ENCODE data around the gene DNER.

Gene DNER

DNA sequence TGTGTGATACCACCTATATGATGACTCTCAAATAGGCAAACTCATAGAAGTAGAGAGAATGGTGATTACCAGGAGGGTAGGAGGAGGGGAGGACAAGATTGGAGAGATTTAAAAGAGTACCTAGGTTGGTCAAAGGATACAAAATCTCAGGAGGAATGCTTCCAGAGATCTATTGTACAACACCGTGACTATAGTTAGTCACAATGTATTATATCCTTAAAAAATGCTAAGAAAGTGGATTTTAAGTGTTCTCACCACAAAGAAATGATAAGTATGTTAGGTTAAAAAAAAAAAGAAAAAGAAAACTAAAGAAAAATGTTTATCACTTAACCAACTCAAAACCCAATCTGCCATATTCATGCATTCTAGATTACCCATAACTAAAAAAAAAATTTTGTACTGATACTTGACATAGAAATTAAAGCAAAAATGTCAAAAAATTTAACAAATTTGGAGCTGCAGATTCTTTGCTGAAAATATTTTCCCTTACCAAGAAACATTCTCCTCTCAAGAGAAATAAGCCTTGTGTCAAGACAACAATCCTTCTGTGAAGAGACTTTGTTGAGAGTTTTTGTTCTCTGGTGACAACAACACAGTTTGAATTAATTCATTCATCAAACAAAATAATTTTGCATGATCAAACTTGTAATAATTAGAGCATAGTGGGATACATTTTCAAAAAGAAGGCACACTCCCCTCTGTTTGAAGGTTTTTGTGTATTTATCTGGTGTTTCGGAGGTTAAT is 213.1 kb downstream of the DNER start:
- DNase-seq (ENCODE audit: low read depth, low spot score): peak; percentile 16

DNA sequence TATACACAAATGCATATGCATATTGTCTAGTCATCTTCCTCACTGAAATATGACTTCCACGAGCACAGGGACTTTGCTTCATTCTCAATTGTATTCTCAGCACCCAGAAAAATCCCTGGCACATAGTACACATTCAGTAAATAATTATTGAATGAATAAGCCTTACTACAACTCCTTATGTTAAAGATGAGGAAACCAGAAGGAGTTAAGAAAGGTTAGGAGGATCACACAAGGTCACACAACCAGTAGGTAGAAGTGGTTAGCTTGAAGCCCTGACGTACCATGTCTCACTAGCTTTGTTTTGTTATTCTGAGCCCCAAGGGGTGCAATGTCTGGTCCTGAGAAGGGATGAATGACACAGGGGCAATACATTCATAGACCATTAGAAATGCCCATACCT is 222.3 kb downstream of the DNER start:
- no peak for DNase-seq (ENCODE audit: low read depth, low spot score)

DNA sequence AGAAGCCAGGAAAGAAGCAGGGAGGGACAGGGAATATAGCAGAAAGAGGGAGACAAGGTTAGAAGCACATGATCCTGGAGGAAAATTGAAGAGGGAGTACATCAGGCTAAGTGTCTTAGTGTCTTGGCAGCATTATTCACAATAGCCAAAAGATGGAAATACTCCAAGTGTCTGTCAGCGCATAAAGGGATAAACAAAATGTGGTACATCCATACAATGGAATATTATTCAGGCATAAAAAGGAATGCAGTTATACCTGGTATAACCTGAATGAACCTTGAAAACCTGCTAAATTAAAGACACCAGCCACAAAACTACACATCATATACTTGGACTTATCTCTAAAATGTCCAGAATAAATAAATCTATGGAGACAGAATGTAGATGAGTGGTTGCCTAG is 224.2 kb downstream of the DNER start:
- DNase-seq (ENCODE audit: low read depth, low spot score): no peak

DNA sequence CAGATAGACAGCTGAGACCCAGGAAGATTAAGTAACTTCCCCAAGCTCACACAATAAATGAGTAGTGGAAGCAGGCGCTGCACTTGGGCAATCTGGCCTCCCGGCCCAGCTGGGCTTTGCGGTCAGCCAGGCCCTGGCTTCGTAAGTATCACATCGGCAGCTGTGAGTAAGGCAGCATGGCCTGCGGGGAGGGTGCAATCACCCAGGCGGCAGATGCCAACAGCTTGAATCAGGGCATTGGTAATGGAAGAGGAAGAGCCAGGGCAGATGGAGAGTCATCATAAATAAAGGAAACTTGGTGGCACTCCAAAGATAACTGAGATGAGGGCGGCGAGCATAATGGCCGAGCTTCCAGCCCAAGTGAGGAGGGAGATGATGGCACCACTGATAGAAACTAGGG is 225.3 kb downstream of the DNER start:
- peak; percentile 80 for DNase-seq (ENCODE audit: low read depth, low spot score)

DNA sequence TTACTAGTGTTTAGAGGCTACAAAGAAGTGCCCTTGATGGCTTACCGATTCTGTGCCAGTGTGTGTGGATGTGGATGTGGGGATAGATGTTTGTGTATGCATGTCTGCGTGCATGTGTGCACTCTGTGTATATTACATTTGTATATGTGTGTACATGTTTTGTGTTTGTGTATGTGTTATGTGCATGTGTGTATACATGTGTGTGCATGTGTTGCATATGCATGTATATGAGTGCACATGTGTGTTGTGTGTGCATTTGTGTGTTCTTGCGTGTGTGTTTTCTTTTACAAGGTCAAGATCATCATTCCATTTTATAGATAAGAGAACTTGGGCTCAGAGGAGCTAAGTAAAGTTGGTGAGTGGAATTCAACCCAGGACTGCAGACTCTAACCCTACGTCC is 226.1 kb downstream of the DNER start:
- DNase-seq (ENCODE audit: low read depth, low spot score): no peak

DNA sequence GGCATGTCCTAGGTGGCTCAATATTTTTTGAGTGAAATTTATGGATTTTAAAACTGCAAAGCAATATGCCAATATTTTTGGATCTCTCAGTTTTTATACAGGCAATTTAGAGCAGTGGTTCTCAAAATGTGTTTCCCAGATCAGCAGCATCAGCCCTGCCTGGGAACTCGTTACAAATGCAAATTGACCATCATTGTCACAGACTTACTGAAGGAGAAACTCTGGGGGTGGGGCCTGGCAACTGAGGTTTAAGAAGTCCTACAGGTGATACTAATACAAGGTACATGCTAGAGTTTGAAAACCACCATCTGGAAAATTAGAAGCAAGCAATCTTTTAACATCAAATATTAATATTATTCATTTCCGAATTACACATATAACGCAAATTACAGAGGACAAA is 227.7 kb downstream of the DNER start:
- DNase-seq (ENCODE audit: low read depth, low spot score): no peak

DNA sequence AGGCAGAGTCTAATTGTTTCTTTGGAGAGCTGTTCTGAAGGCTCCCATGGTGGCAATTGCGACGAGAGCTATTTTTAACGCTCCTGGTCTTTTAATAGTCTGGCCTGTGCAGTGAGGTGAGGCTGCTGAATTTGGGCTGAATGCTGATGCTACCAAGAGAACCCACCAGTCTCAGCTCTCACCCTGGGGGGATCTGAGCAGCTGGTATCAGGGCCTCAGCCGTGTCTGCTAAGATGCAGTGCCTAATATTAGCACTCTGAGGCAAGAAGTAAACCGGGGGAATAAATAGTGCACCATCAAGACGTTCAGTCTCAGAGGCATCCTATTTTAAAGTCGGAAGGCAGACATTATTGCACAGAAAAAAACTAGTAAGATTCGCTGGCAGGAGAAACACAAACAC is 228.5 kb downstream of the DNER start:
- no peak for DNase-seq (ENCODE audit: low read depth, low spot score)

DNA sequence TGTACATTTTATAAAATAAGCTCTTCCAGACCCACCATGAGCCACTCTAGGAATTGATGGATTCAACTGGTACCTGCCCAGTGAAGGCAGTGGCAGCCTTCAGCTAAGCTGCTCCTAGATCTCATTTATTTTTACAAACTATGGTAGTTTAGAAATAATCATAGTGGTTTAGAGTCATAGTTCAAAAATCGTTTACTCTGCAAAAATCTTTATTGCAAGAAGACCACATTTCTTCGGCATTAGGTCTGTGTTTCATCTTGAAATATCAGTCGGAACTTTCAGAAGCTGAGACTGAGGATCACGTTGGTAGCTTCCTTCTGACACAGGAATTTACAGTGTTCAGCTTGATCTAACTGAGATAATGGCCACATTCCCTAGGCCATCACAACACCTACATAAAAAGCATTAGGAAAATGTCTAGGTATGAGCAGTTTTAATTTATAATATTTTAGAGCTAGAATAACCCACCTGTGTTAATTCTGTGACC is 237.0 kb downstream of the DNER start:
- DNase-seq (ENCODE audit: low read depth, low spot score): no peak

DNA sequence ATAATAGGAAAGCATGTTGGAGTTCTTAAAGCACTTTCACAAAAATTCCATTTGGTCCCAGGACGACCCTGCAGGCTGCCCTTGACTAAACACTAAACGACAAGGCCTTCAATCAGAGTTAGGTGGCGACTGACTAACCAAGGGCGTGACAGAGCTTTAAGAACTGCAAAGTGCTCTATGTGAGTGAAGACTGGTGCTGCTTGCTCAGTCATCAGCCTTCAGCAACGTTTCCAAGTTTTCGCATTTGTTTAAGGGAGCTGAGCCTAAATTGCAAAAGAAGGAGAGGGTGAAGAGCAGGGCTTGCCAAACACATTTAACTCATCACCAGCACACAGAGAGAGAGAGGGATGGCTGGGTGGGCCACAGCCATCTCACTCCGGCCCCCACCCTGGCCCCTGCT is 238.6 kb downstream of the DNER start:
- DNase-seq (ENCODE audit: low read depth, low spot score): no peak

DNA sequence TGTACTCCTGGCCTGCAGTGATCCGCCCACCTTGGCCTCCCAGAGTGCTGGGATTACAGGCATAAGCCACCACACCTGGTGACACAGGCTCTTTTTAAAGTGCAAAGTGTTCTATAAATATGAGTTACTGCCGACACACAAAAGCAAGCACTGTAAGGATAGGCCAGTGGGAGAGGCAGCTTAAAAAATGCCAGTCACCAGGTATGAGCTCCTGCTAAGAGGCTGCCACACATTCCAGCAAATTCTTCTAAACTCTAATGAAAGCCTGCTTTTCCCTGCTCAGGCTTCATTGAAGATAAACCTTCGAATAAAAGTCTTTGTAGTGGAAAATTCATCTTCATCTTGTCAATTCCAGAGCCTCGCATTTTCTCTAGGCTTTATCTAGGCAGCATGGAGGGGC is 240.2 kb downstream of the DNER start:
- DNase-seq (ENCODE audit: low read depth, low spot score): no peak

DNA sequence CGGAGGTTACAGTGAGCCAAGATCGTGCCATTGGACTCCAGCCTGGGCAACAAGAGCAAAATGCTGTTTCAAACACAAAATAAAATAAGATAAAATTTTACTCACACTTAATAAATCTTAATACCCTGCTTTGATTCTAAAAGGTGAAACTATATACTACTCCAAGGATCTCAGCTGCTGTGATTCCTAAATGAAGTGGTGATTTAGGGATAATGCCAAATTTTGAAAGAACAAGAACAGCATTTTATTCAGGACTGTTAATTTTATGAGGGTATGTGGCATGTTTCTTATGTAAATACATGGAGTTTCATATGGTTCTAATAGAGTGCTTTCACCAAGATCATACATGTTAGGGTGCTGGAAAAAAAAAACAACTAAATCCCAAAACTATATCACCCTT is 243.6 kb downstream of the DNER start:
- DNase-seq (ENCODE audit: low read depth, low spot score): no peak

DNA sequence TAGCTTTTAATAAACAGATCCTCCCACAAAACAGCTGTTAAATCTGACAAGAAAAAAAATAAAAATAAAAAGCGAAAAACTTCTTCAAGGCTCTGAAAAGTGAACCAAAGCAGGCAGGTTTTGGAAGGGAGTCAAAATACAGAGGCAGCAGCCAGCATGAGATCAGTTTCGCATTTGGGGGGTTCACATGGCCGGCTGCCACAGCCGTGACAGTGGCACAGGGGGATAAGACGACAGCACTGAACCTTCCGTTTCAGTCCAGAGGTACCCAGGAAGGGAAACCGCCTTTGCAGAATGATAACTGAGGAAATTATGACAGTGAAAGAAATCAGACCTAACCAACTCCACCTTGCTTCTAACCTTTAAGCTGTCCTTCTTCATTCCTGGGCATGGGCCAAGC is 246.6 kb downstream of the DNER start:
- no peak for DNase-seq (ENCODE audit: low read depth, low spot score)

DNA sequence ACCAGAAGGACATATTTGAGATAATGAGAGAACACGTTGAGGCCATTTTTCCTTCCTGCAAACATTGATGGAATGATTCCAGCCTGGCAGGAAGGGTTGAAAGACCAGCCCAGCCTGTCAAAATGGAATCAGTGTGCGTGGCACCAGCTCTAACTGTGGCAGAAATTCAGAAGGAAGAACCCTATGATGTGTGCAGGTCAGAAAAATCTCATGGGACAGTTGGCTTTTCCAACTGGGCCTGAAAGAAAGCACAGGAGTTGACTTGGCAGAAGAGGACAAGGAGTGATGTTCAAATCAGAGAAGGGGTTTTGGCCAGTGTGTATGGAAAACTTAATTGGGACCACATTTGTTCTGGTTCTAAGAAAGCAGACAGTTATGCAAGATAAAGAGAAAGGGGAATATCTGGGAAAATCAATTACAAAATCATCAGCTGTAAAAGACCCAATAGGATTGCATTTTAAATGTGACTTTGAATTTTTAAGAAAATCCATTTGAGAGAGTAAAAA is 250.5 kb downstream of the DNER start:
- DNase-seq (ENCODE audit: low read depth, low spot score): no peak

DNA sequence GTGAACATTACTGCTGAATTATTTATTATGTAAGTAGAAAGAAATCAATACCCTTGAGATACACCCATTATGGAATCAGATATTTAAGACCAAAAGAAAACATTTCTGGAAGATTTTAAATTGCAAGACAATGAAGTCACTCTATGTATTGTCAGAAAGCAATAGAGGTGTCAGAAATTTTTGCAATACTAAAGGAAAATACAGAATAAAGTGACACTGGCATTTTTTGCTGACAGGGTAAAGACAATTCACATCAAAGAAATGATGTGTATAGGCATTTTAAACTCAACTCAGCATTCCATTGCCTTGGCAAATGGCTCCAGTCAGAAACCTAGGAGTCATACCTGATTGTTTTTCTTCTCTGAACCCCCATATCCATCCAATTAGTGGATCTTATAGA is 252.2 kb downstream of the DNER start:
- DNase-seq (ENCODE audit: low read depth, low spot score): no peak

DNA sequence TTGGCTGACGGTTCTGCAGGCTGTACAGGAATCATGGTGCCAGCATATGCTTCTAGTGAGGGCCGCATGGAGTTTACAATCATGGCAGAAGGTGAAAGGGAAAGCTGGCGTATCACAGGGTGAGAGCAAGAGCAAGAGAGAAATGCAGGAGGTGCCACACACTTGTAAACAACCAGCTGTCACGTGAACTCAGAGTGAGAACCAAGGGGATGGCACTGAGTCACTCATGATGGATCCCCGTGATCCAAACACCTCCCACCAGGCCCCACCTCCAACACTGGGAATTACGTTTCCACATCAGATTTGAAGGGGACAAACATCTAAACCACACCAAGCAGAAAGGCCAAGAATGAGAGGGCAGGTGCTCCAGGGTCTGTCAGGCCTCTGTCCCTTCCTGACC is 258.3 kb downstream of the DNER start:
- DNase-seq (ENCODE audit: low read depth, low spot score): no peak

DNA sequence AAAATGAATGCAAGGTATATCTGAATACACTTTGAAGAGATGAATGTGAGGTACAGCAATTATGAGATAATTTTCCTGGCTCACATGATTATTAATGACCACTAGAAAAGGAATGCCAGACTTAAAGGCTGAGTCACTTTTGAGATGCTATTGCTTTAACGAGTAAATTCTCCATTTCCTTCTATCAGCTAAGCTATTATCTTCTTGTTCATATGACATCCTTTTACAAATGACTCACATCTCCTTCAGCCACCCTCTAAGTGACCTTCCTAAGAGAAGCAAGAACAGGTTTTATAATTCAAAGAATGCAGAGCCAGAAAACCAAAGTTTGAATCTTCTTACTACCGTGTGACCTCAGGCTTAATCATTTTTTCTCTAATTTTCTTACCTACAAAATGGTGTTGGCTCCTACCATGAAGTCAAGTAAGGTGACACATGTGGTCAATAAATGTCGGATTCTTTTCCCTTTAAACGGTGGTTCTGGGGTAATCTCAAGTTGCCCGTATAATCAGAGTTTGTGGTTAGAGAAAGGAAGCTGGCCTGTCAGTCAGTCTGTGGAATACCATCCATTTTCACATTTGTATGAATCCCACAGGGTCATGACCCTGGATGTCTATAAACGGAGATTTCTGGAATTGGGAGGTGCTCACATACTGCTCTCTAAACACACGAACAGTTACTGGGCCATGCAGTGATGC is 259.3 kb downstream of the DNER start:
- DNase-seq (ENCODE audit: low read depth, low spot score): peak; percentile 72

DNA sequence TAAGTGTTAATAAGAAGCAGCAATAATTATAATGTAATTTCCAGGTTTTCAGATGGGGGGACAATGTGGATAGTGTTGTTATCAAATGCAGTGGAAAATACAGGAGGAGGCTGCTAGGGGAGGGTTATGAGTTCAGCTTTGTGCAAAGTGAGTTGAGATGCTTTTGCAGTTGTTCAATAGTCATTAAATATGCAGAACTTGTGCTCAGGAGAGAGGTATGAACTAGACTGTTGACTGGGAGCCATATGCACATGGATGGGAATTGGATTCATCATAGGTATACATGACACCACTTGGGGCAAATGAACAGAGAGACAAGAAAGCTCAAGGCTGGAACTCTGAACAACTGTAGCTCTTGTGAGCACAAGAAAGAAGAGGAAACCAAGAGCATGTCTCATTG is 261.1 kb downstream of the DNER start:
- no peak for DNase-seq (ENCODE audit: low read depth, low spot score)

DNA sequence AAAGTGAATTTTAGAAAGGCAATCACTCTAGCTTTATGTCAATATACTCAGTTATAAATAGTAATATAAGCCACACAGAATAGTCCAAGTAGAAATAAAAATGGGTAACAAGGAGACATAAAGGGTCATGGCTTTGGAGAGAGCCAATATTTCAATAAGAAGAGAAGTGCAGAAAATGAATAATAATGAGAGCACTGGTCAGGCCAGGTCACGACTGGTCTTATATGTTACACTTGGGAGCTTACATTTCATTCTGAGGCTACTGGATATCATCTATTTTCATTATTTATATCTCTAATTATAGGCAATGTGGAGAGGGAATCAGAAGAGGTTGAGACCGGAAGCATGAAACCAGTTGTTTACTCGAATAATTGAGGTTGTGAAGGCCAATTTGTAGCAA is 262.5 kb downstream of the DNER start:
- no peak for DNase-seq (ENCODE audit: low read depth, low spot score)

DNA sequence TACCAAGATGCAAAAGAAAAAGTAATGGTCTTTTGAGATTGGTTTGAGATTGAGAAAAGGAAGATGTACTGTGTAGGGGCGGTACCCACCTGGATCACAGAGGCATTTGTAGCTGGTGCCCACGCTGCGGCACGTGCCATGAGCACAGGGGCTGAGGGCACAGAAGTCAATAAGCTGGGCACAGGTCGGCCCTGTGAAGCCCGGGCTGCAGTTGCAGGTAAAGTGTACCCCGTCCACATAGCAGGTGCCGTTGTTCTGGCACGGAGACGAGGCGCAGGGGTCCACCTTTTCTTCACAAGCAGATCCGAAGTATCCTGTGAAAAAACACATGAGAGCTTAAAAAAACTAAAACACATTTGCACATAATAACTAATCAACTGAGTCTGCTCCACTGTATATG is 267.1 kb downstream of the DNER start:
- DNase-seq (ENCODE audit: low read depth, low spot score): no peak

DNA sequence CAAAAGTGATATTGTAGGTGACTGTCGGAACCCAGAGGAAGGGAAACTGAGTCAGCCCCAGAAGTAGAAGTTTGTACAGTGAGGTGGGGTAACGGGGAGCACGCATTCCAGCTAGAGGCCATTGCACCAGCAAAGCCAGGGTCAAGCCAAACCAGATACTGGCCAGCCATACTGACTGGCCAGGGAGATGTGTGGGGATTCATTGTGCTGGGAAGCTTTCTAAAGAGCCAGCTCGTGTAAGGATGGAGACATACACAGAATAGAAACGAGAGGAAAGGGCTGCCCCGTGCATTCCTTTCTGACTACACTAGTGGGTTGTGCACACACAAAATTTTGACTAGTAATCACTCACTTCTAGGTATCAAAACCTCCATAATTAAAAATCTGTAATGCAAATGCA is 268.0 kb downstream of the DNER start:
- DNase-seq (ENCODE audit: low read depth, low spot score): no peak

DNA sequence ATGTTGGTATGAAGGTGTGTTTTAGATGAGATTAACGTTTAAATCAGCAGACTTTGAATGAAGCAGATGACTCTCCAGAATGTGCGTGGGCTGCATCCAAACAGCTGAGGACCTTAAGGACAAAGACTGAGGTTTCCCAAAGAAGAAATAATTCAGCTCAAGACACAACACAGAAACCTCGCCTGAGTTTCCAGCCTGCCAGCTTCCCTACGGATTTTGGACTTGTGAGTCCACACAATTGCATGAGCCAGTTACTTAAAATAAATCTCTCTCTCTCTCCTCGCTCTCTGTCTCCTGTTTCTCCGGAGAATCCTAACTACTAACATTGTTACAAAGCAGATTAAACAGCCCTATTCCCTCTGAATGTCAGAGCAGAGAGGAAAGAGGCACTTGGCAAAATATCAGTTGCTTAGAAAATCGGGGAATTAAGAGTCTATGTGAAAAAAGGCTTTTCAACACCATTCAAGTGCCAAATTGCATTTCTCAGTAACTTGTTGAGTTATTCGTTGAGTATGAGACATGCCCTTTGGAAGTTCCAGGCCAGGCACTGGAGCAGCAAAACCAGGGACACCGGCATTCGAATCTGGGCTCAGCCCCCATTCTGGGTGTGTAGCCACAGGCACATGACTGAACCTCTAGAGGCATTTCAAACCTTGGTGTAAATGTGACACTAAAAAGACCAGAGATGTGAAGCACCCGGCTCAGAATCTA is 268.7 kb downstream of the DNER start:
- DNase-seq (ENCODE audit: low read depth, low spot score): peak; percentile 60

DNA sequence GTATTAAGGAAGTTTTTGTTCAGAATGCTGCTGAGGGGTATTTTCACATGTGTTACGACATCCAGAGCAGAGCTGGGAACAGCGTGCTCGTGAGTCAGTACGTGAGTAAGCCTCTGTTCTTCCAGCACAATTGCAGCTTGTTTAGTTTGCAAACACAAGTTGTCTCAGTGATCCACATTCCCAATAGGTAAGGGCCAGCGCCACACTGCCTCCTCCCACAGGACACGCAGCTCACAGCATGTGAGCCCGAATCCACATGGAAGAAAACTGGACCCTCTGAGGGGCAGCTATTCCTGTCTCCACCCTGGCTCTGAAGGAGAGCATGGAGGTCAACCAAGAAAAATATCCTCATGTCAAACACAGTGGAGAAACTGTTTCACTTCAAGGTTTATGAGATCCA is 269.3 kb downstream of the DNER start:
- DNase-seq (ENCODE audit: low read depth, low spot score): peak; percentile 90

Measured in astrocyte of the hippocampus (primary cell).